ENCODE measurements around the gene IL21R.

DNA sequence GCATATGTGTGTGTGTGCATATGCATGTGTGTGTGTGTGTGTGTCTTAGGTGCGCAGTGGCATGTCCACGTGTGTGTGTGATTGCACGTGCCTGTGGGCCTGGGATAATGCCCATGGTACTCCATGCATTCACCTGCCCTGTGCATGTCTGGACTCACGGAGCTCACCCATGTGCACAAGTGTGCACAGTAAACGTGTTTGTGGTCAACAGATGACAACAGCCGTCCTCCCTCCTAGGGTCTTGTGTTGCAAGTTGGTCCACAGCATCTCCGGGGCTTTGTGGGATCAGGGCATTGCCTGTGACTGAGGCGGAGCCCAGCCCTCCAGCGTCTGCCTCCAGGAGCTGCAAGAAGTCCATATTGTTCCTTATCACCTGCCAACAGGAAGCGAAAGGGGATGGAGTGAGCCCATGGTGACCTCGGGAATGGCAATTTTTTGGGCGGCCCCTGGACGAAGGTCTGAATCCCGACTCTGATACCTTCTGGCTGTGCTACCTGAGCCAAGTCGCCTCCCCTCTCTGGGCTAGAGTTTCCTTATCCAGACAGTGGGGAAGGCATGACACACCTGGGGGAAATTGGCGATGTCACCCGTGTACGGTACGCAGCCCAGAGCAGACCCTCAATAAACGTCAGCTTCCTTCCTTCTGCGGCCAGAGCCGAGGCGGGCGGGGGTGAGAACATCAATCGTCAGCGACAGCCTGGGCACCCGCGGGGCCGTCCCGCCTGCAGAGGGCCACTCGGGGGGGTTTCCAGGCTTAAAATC, 47.6 kb downstream of the IL21R start:
- TF ChIP-seq, protein P1, sequence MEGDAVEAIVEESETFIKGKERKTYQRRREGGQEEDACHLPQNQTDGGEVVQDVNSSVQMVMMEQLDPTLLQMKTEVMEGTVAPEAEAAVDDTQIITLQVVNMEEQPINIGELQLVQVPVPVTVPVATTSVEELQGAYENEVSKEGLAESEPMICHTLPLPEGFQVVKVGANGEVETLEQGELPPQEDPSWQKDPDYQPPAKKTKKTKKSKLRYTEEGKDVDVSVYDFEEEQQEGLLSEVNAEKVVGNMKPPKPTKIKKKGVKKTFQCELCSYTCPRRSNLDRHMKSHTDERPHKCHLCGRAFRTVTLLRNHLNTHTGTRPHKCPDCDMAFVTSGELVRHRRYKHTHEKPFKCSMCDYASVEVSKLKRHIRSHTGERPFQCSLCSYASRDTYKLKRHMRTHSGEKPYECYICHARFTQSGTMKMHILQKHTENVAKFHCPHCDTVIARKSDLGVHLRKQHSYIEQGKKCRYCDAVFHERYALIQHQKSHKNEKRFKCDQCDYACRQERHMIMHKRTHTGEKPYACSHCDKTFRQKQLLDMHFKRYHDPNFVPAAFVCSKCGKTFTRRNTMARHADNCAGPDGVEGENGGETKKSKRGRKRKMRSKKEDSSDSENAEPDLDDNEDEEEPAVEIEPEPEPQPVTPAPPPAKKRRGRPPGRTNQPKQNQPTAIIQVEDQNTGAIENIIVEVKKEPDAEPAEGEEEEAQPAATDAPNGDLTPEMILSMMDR (conservative IDR thresholded peaks at IDR 0.05), result no peak
- no peak for TF ChIP-seq EZH2 (IDR thresholded peaks at IDR 0.05; ENCODE audit: low read depth)
